OCI-LY7 (cell line): Measurements from ENCODE around the gene FAM222A. TPM values are rescaled to one million over a fixed set of nuclear protein-coding genes. Genes with fewer than 3 reads are reported as not detected.

Experiments used
- BruUV-seq: library from RNA; stranded (reverse); fragments of 400-500 nt; replicated peaks from 2 replicates; lab custom pipeline; 2021; lab: Mats Ljungman, UMichigan
- CTCF ChIA-PET: fragments of 300-600 bp; sonication (Branson Sonifier 250); formaldehyde crosslinking; loops from one replicate; lab custom pipeline; 2022; ENCODE audit warnings: antibody characterized with exemption; ENCODE audit not compliant: unreplicated experiment; lab: Charles Lee
- POLR2A ChIA-PET: fragments of 300-600 bp; sonication (Branson Sonifier 250); formaldehyde crosslinking; loops from one replicate; lab custom pipeline; 2022; ENCODE audit warnings: antibody characterized with exemption; lab: Charles Lee
- DNase-seq: peaks from one replicate; pipeline ENCODE4 v3.0.0-alpha.2; 2015; ENCODE audit warnings: low spot score
- H2AFZ ChIP-seq: fragments of 200-600 bp; sonication (generic), shearing (Covaris generic); 2 replicates; pipeline ENCODE4 v1.6.1; 2014; ENCODE audit warnings: mild to moderate bottlenecking, antibody characterized with exemption, low read length, moderate library complexity
- H3K27ac ChIP-seq: fragments of 200-600 bp; sonication (generic); 2 replicates; pipeline ENCODE4 v1.5.1; 2014; ENCODE audit warnings: mixed run types, low read depth, mild to moderate bottlenecking, moderate library complexity, low read length, inconsistent platforms; ENCODE audit not compliant: poor library complexity, severe bottlenecking
- H3K36me3 ChIP-seq: fragments of 200-600 bp; sonication (generic); 2 replicates; pipeline ENCODE4 v1.6.1; 2014; ENCODE audit warnings: mild to moderate bottlenecking, antibody characterized with exemption, low read length, moderate library complexity, mixed read lengths; ENCODE audit not compliant: insufficient read depth
- H3K4me1 ChIP-seq: fragments of 200-600 bp; sonication (generic); 2 replicates; pipeline ENCODE4 v1.5.1; 2014; ENCODE audit warnings: mild to moderate bottlenecking, low read length; ENCODE audit not compliant: insufficient read depth, poor library complexity, severe bottlenecking
- H3K4me2 ChIP-seq: fragments of 200-600 bp; sonication (generic); 2 replicates; pipeline ENCODE4 v1.6.1; 2014; ENCODE audit warnings: mild to moderate bottlenecking, low read length
- H3K4me3 ChIP-seq: fragments of 200-600 bp; sonication (generic); 2 replicates; pipeline ENCODE4 v1.5.1; 2014; ENCODE audit warnings: mild to moderate bottlenecking, low read depth, low read length; ENCODE audit not compliant: poor library complexity, severe bottlenecking
- H3K79me2 ChIP-seq: fragments of 200-600 bp; sonication (generic); 2 replicates; pipeline ENCODE4 v1.6.1; 2016; ENCODE audit warnings: low read depth, mild to moderate bottlenecking, low read length, moderate library complexity, mixed read lengths; ENCODE audit not compliant: insufficient read depth
- H3K9me2 ChIP-seq: fragments of 200-600 bp; sonication (generic); 2 replicates; pipeline ENCODE4 v1.6.1; 2016; ENCODE audit warnings: mild to moderate bottlenecking, low read length, mixed read lengths; ENCODE audit not compliant: insufficient read depth
- H3K9me3 ChIP-seq: fragments of 200-600 bp; sonication (generic); 2 replicates; pipeline ENCODE4 v1.6.1; 2014; ENCODE audit warnings: mild to moderate bottlenecking, mixed run types, low read length, mixed read lengths
- H4K20me1 ChIP-seq: fragments of 200-600 bp; sonication (generic); 2 replicates; pipeline ENCODE4 v1.6.1; 2014; ENCODE audit warnings: mild to moderate bottlenecking, antibody characterized with exemption, low read length, moderate library complexity, mixed read lengths; ENCODE audit not compliant: insufficient read depth
- EZH2phosphoT487 ChIP-seq: fragments of 200-600 bp; sonication (generic); IDR thresholded peaks from 2 replicates; pipeline ENCODE4 v1.6.1; 2018; ENCODE audit warnings: low read depth, borderline replicate concordance, mild to moderate bottlenecking, mixed run types, antibody characterized with exemption, low read length, moderate library complexity, mixed read lengths
- intact Hi-C: fragments of 100-400 bp; cut with micrococcal nuclease; formaldehyde crosslinking; loops from one replicate; pipeline ENCODE4 v1.10.0; 2022; ENCODE audit not compliant: unreplicated experiment
- total RNA-seq, 2 experiments: library from RNA; depleted of rRNA in 1 of 2; stranded (reverse); fragments of >200 nt in 1 of 2; shearing (Covaris generic) in 1 of 2; gene quantifications; 2 replicates each; pipeline ENCODE4 v1.2.3, GENCODE V29; 2014 to 2022
- TF ChIP-seq, protein P1 (sequence below): fragments of 200-600 bp; sonication (generic); conservative IDR thresholded peaks from 2 replicates; pipeline ENCODE4 v1.5.1; 2014; ENCODE audit warnings: mild to moderate bottlenecking, antibody characterized with exemption, low read length, moderate library complexity, mixed read lengths

The FAM222A gene
- total RNA-seq, 2 experiments from 2014 or later: 0.98 to 1.8 TPM

DNA sequence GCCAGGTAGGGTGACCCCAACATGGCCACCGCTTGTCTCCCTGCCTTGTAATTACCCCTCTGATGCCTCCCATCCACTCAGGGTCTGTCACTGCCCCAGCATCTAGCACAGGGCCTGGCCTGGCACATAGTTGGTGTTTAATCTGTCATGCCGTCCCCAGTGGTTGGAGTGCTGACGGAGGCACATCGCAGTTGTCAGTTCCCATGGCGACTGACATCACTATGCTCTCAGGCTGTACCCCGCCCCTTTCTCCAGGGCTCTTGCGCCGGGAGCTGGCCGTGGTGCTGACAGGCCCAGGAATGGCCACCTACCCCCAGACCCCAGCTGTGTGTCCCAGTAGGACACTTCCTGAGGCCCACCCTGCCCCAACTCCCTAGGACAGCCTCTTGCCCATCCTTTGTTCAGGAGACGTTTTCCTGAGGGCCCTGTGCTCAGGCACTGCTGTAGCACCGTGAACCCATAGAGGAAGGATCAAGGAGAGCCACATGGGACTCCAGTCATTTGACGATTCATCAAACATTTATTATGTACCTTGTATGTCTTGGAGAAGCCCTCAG lies 23.0 kb downstream of the FAM222A start:
- Histone ChIP-seq H3K9me3 (no peaks in the 10 kb centered on the region), H3K36me3 (no peaks in the 10 kb centered on the region), H3K9me2 (no peaks in the 10 kb centered on the region), H3K4me1 (no peaks in the 10 kb centered on the region), H3K79me2 (no peaks in the 10 kb centered on the region), H2AFZ (no peak overlapping the region), H3K4me2 (no peak overlapping the region), H4K20me1 (no peaks in the 10 kb centered on the region), H3K4me3 (no peak overlapping the region), H3K27ac (no peak overlapping the region)
- intact Hi-C loops: no loop called here
- TF ChIP-seq EZH2phosphoT487: no peak
- TF ChIP-seq, protein P1, sequence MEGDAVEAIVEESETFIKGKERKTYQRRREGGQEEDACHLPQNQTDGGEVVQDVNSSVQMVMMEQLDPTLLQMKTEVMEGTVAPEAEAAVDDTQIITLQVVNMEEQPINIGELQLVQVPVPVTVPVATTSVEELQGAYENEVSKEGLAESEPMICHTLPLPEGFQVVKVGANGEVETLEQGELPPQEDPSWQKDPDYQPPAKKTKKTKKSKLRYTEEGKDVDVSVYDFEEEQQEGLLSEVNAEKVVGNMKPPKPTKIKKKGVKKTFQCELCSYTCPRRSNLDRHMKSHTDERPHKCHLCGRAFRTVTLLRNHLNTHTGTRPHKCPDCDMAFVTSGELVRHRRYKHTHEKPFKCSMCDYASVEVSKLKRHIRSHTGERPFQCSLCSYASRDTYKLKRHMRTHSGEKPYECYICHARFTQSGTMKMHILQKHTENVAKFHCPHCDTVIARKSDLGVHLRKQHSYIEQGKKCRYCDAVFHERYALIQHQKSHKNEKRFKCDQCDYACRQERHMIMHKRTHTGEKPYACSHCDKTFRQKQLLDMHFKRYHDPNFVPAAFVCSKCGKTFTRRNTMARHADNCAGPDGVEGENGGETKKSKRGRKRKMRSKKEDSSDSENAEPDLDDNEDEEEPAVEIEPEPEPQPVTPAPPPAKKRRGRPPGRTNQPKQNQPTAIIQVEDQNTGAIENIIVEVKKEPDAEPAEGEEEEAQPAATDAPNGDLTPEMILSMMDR: no peak
- CTCF ChIA-PET: no interaction called here
- no TSS peak for BruUV-seq
- no peak for DNase-seq
- POLR2A ChIA-PET: no interaction called here

DNA sequence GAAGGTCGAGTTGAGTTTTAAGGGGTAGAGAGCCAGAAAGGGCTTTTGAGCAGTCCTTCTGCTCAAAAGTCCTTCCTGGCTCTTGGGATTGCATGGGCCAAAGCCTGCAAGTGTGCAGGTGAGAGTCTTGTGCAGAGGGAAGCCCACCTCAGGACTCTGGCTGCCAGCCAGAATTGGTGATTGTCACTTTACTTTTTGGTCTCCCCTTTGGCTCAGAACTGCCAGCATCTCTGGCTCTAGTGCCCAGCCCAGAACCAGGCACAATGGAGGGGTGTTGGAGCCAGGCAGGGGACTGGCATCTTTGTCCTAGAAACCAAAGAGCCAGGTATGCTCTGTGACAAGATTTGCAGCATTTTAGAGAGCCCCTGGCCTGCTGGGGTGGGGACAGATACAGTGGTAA lies 23.5 kb downstream of the FAM222A start:
- H3K9me2 ChIP-seq: no peaks in the 10 kb centered on the region
- intact Hi-C loops: no loop called here
- H3K27ac ChIP-seq: no peak overlapping the region
- POLR2A ChIA-PET: interaction anchor here (0.6 kb wide), 1 partner anchor 1555 kb away, joined by 4 read pairs; no protein-coding TSS in a partner anchor
- H3K4me3 ChIP-seq: no peak overlapping the region
- no peaks in the 10 kb centered on the region for H3K4me1 ChIP-seq
- TF ChIP-seq EZH2phosphoT487: no peak
- TF ChIP-seq, protein P1: no peak
- DNase-seq: no peak
- no peaks in the 10 kb centered on the region for H4K20me1 ChIP-seq
- H2AFZ ChIP-seq: no peak overlapping the region
- no peaks in the 10 kb centered on the region for H3K9me3 ChIP-seq
- BruUV-seq: no TSS peak
- no peaks in the 10 kb centered on the region for H3K79me2 ChIP-seq
- CTCF ChIA-PET: no interaction called here
- no peaks in the 10 kb centered on the region for H3K36me3 ChIP-seq
- no peak overlapping the region for H3K4me2 ChIP-seq

DNA sequence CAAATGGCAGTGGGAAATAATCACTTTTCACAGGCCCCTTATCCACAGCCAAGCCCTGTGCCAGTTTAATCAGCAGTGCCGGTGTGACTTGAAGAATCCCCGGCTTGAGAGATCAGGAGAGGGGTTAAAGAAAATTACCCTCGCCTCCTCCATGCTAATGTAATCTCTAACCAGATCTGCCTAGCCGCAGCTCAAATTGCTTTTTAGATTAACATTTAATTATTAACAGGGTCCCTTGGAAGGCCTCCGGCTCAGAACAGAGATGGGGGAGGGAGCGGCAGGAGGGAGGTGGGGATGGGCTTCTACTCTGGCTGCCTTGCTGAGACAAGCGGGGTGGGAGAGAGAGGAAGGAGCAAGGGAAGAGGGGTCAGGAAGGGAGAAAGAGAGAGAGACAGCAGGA lies 24.0 kb downstream of the FAM222A start:
- Histone ChIP-seq H3K27ac (no peak overlapping the region), H3K4me1 (no peaks in the 10 kb centered on the region), H3K9me2 (no peaks in the 10 kb centered on the region), H3K79me2 (no peaks in the 10 kb centered on the region), H2AFZ (no peak overlapping the region), H3K36me3 (no peaks in the 10 kb centered on the region), H3K4me2 (no peak overlapping the region), H3K4me3 (no peak overlapping the region), H4K20me1 (no peaks in the 10 kb centered on the region), H3K9me3 (no peaks in the 10 kb centered on the region)
- TF ChIP-seq, protein P1: no peak
- no peak for TF ChIP-seq EZH2phosphoT487
- DNase-seq: no peak
- intact Hi-C loops: no loop called here
- POLR2A ChIA-PET: interaction anchor here (0.6 kb wide), 1 partner anchor 1555 kb away, joined by 4 read pairs; no protein-coding TSS in a partner anchor
- BruUV-seq: no TSS peak
- CTCF ChIA-PET: no interaction called here
